Stomach (tissue), 4 donors: ENCODE results near the gene BLOC1S4.

Experiments
- CTCF ChIP-seq, 7 experiments: fragments of 450-650 bp in 4 of 7; fragments of 200-600 bp in 3 of 7; sonication (generic) in 3 of 7; IDR thresholded peaks; one replicate each; pipeline ENCODE4 v1.5.1; 2016 to 2019; ENCODE audit warnings: antibody characterized with exemption in 7 of 7, control low read depth in 2 of 7, mild to moderate bottlenecking in 1 of 7
- EP300 ChIP-seq: sonication (generic); formaldehyde crosslinking; IDR thresholded peaks from one replicate; pipeline ENCODE4 v1.6.1; 2017; ENCODE audit warnings: antibody characterized with exemption
- POLR2A ChIP-seq, 4 donors: fragments of 450-650 bp; IDR thresholded peaks; one replicate each; pipeline ENCODE4 v1.6.1; 2016; ENCODE audit warnings: antibody characterized with exemption in 4 of 4, control low read depth in 2 of 4, mild to moderate bottlenecking in 1 of 4, moderate library complexity in 1 of 4

GRCh38 chr4:6718932-6719610 lies 3.1 kb downstream of the BLOC1S4 start:
- no peak for TF ChIP-seq EP300
- TF ChIP-seq CTCF (IDR thresholded peaks at IDR 0.05), result no peak
- TF ChIP-seq POLR2A (IDR thresholded peaks at IDR 0.05), result no peak
